K562 (cell line): ENCODE data around the gene RBM44. TPM values are rescaled to one million over a fixed set of nuclear protein-coding genes. Genes with fewer than 3 reads are reported as not detected.

Experiments used
- ATAC-seq: fragments of 200-7000 bp; cut with Tn5 transposase; 3 replicates; pipeline ENCODE4 v1.9.1; 2020; ENCODE audit warnings: moderate library complexity
- BruUV-seq: library from RNA; stranded (reverse); fragments of 400-500 nt; replicated peaks from 2 replicates; lab custom pipeline; 2021; lab: Mats Ljungman, UMichigan
- CTCF ChIA-PET: fragments of 300-600 bp; formaldehyde crosslinking; extraction: SDS; loops from one replicate; lab custom pipeline; 2021; ENCODE audit warnings: low intra/inter-chr PET ratio; lab: Yijun Ruan, JAX
- POLR2A ChIA-PET: fragments of 300-600, 350-650 bp; sonication (Branson Sonifier 250); formaldehyde crosslinking; extraction: SDS; loops from one replicate; lab custom pipeline; 2021; ENCODE audit warnings: antibody characterized with exemption, inconsistent platforms; lab: Yijun Ruan, JAX
- DNase-seq, 4 experiments: peaks; one replicate each; pipeline versions ENCODE4 v3.0.0 to v3.0.0-alpha.2; 2011 to 2018; ENCODE audit warnings: low spot score in 3 of 4, mixed read lengths in 3 of 4; ENCODE audit errors: extremely low read depth in 1 of 4
- FAIRE-seq: peaks from 2 replicates; lab custom pipeline; 2011; peaks lifted over from hg19 to GRCh38; lab: Jason Lieb, UNC
- H2AFZ ChIP-seq: 2 replicates; pipeline ENCODE4 v1.6.0; 2011; ENCODE audit warnings: low read depth, low read length, control low read depth, inconsistent platforms
- H3K27ac ChIP-seq: fragments of 200-600 bp; 3 replicates; pipeline ENCODE4 v1.8.0; 2011; ENCODE audit warnings: low read depth, mild to moderate bottlenecking, control low read depth, inconsistent platforms, low read length, moderate library complexity, mixed read lengths; ENCODE audit errors: extremely low read depth
- H3K27me3 ChIP-seq, 2 experiments: fragments of 300-600 bp in 1 of 2; 2 replicates in 1 of 2; 3 replicates in 1 of 2; pipeline versions ENCODE4 v1.6.0 to v1.8.0; 2011; ENCODE audit warnings: inconsistent platforms in 2 of 2, low read length in 2 of 2, mild to moderate bottlenecking in 1 of 2, mixed read lengths in 1 of 2, moderate library complexity in 1 of 2; ENCODE audit not compliant: control insufficient read depth in 2 of 2, insufficient read depth in 2 of 2
- H3K36me3 ChIP-seq: fragments of 300-600 bp; 3 replicates; pipeline ENCODE4 v1.8.0; 2011; ENCODE audit warnings: mild to moderate bottlenecking, low read length, inconsistent platforms; ENCODE audit not compliant: control insufficient read depth, insufficient read depth
- H3K4me1 ChIP-seq, 2 experiments: fragments of 200-600 bp in 1 of 2; replicated peaks in 1 of 2; 2 replicates in 1 of 2; 3 replicates in 1 of 2; pipeline versions ENCODE4 v1.5.1 to v1.8.0; 2011; ENCODE audit warnings: inconsistent platforms in 2 of 2, low read length in 2 of 2, mild to moderate bottlenecking in 1 of 2, mixed read lengths in 1 of 2, moderate library complexity in 1 of 2; ENCODE audit not compliant: control insufficient read depth in 2 of 2, insufficient read depth in 2 of 2
- H3K4me2 ChIP-seq: 2 replicates; pipeline ENCODE4 v1.6.1; 2011; ENCODE audit warnings: low read length, control low read depth, inconsistent platforms, mixed read lengths; ENCODE audit not compliant: insufficient read depth
- H3K4me3 ChIP-seq: fragments of 200-600 bp; sonication (generic), shearing (Covaris generic); 2 replicates; pipeline ENCODE4 v1.5.1; 2016; ENCODE audit warnings: control low read depth, inconsistent platforms
- H3K79me2 ChIP-seq: fragments of 200-600 bp; 3 replicates; pipeline ENCODE4 v1.8.0; 2011; ENCODE audit warnings: low read length, inconsistent platforms; ENCODE audit not compliant: control insufficient read depth, insufficient read depth
- H3K9ac ChIP-seq, 2 experiments: 2 replicates each; pipeline versions ENCODE4 v1.6.0 to v1.6.1; 2011; ENCODE audit warnings: low read depth in 2 of 2, low read length in 2 of 2, control low read depth in 1 of 2, inconsistent platforms in 1 of 2, mild to moderate bottlenecking in 1 of 2, mixed read lengths in 1 of 2; ENCODE audit not compliant: insufficient read depth in 1 of 2
- H3K9me1 ChIP-seq: one replicate; pipeline ENCODE4 v1.6.0; 2011; ENCODE audit warnings: inconsistent platforms, mild to moderate bottlenecking, low read length, moderate library complexity; ENCODE audit not compliant: control insufficient read depth, insufficient read depth
- H3K9me3 ChIP-seq: replicated peaks from 2 replicates; pipeline ENCODE4 v1.5.1; 2011; ENCODE audit warnings: low read depth, low read length, inconsistent platforms; ENCODE audit not compliant: control insufficient read depth, insufficient read depth
- H4K20me1 ChIP-seq: replicated peaks from 2 replicates; pipeline ENCODE4 v1.6.1; 2011; ENCODE audit warnings: low read length, inconsistent platforms, mixed read lengths; ENCODE audit not compliant: control insufficient read depth, insufficient read depth
- CHAMP1 ChIP-seq: fragments of 450-650 bp; IDR thresholded peaks from 2 replicates; pipeline ENCODE4 v1.6.1; 2016; ENCODE audit warnings: mild to moderate bottlenecking
- DLX4 ChIP-seq: fragments of 250-450 bp; sonication (Bioruptor Pico); IDR thresholded peaks from 2 replicates; pipeline ENCODE4 v1.6.1; 2021; ENCODE audit warnings: mild to moderate bottlenecking
- E2F6 ChIP-seq, 2 experiments: IDR thresholded peaks; 2 replicates each; pipeline ENCODE4 v1.6.1; 2011; ENCODE audit warnings: borderline replicate concordance in 1 of 2, control low read depth in 1 of 2, low read depth in 1 of 2, low read length in 1 of 2, mild to moderate bottlenecking in 1 of 2, mixed read lengths in 1 of 2, moderate library complexity in 1 of 2; ENCODE audit not compliant: insufficient read depth in 1 of 2, insufficient read length in 1 of 2, poor library complexity in 1 of 2, severe bottlenecking in 1 of 2; ENCODE audit errors: extremely low read depth in 1 of 2
- EGR1 ChIP-seq: fragments of 450-650 bp; conservative IDR thresholded peaks from 2 replicates; pipeline ENCODE4 v1.6.1; 2017; ENCODE audit warnings: mild to moderate bottlenecking
- NFIX ChIP-seq: fragments of 250-450 bp; sonication (Bioruptor Pico); IDR thresholded peaks from 2 replicates; pipeline ENCODE4 v1.4.0; 2020; ENCODE audit warnings: low read depth, mild to moderate bottlenecking, moderate library complexity
- NUFIP1 ChIP-seq: fragments of 450-650 bp; IDR thresholded peaks from 2 replicates; pipeline ENCODE4 v1.6.1; 2018; ENCODE audit not compliant: partially characterized antibody
- PTTG1 ChIP-seq: fragments of 450-650 bp; IDR thresholded peaks from 2 replicates; pipeline ENCODE4 v1.6.1; 2016; ENCODE audit warnings: low read depth, mild to moderate bottlenecking, missing genetic modification characterization, missing compliant biosample characterization
- SMAD3 ChIP-seq: fragments of 450-650 bp; formaldehyde crosslinking; conservative IDR thresholded peaks from 2 replicates; pipeline ENCODE4 v1.4.0; 2020; ENCODE audit warnings: mild to moderate bottlenecking
- SMARCC2 ChIP-seq: fragments of 450-650 bp; IDR thresholded peaks from 2 replicates; pipeline ENCODE4 v1.6.1; 2017; ENCODE audit warnings: antibody characterized with exemption, moderate library complexity, mild to moderate bottlenecking, low read depth
- SNAPC5 ChIP-seq: fragments of 250-450 bp; sonication (Bioruptor Pico); IDR thresholded peaks from 2 replicates; pipeline ENCODE4 v1.8.0; 2021; ENCODE audit warnings: moderate library complexity, mild to moderate bottlenecking, inconsistent platforms
- STAG1 ChIP-seq: sonication (generic); formaldehyde crosslinking; IDR thresholded peaks from 2 replicates; pipeline ENCODE4 v1.5.0; 2020; ENCODE audit warnings: missing genetic modification reagents, borderline replicate concordance
- THRA ChIP-seq: fragments of 450-650 bp; IDR thresholded peaks from 2 replicates; pipeline ENCODE4 v1.6.1; 2017; ENCODE audit warnings: mild to moderate bottlenecking, moderate library complexity
- U2AF1 ChIP-seq: fragments of 200-400 bp; formaldehyde crosslinking; optimal IDR thresholded peaks from 2 replicates; pipeline ENCODE3; 2017; ENCODE audit warnings: mild to moderate bottlenecking, low read depth, low read length, moderate library complexity
- ZNF699 ChIP-seq: fragments of 250-450 bp; sonication (Bioruptor Pico); IDR thresholded peaks from 2 replicates; pipeline ENCODE4 v1.8.0; 2021; ENCODE audit warnings: mild to moderate bottlenecking, moderate library complexity; ENCODE audit not compliant: insufficient replicate concordance
- WGBS: fragments of 100-300 bp; shearing (Covaris generic); methylation state at CpG from one replicate; pipeline ENCODE4 v1.1.6; 2016; ENCODE audit warnings: low coverage, mixed read lengths; ENCODE audit not compliant: insufficient coverage; ENCODE audit errors: missing lambda C conversion rate; 5-methylcytosine and 5-hydroxymethylcytosine counted together
- in situ Hi-C: fragments of 300-500 bp; cut with MboI; formaldehyde crosslinking; loops from 4 replicates; pipeline ENCODE4 v1.15.0; 2018; ENCODE audit warnings: inconsistent platforms, mixed read lengths
- intact Hi-C: fragments of 100-400 bp; cut with micrococcal nuclease; formaldehyde crosslinking; loops from 2 replicates; pipeline ENCODE4 v1.14.2; 2022
- polyA plus RNA-seq, 8 experiments: library from polyadenylated mRNA; depleted of rRNA in 4 of 8; stranded (reverse) in 5 of 8; unstranded in 3 of 8; fragments of >200 nt; fragmentation: Nextera tagmentation in 2 of 8; fragmentation: Illumina TruSeq in 1 of 8; extraction: Ambion mirVana in 2 of 8; extraction: Trizol in 1 of 8; gene quantifications; 2 replicates each; pipeline versions ENCODE4 v1.2.1 to v1.2.3, GENCODE V29; 2011 to 2014; ENCODE audit warnings: inconsistent platforms in 1 of 8, missing spikeins in 1 of 8
- total RNA-seq, 7 experiments: library from RNA; depleted of rRNA in 6 of 7; stranded (reverse); fragments of >200 nt in 6 of 7; fragmentation: Illumina TruSeq in 2 of 7; extraction: Trizol in 2 of 7; gene quantifications; 2 replicates each; pipeline versions ENCODE4 v1.2.1 to v1.2.3, GENCODE V29; 2011 to 2021; ENCODE audit warnings: low replicate concordance in 1 of 7

RBM44 gene
- total and polyA plus RNA-seq, 9 of the 15 experiments (the other 6 are each of a cell fraction or from before 2014, with no cell fraction given), result 0.04 to 0.25 (median 0.13) TPM

GRCh38 chr2:237759176-237759575 lies 39.4 kb upstream of the RBM44 start:
- in situ Hi-C loops, result no loop called here
- peaks cover 42% of the 10 kb centered on the region; the same call in 2 of the 3 replicates for H3K36me3 ChIP-seq
- no peaks in the 10 kb centered on the region for H3K79me2 ChIP-seq
- H3K27ac ChIP-seq, result no peak overlapping the region
- TF ChIP-seq NFIX (CRISPR knock-in tag), result no peak
- TF ChIP-seq STAG1 (CRISPR knock-in tag), result no peak
- no peak for TF ChIP-seq EGR1
- no peak for TF ChIP-seq CHAMP1
- no peak for TF ChIP-seq SMARCC2
- TF ChIP-seq NUFIP1, result no peak
- TF ChIP-seq E2F6 (IDR thresholded peaks at IDR 0.05; ENCODE audit: borderline replicate concordance in 1 of 2, extremely low read depth in 1 of 2, insufficient read depth in 1 of 2, insufficient read length in 1 of 2, low read depth in 1 of 2, low read length in 1 of 2, poor library complexity in 1 of 2, severe bottlenecking in 1 of 2), result no peak
- no peak for TF ChIP-seq DLX4 (CRISPR knock-in tag)
- TF ChIP-seq SNAPC5 (CRISPR knock-in tag), result no peak
- no peak for TF ChIP-seq U2AF1
- no peak for TF ChIP-seq SMAD3 (CRISPR knock-in tag)
- TF ChIP-seq ZNF699 (CRISPR knock-in tag), result no peak
- TF ChIP-seq PTTG1 (tag), result no peak
- no peak for TF ChIP-seq THRA
- TF ChIP-seq, all 486 proteins: peak for 0
- H3K9me3 ChIP-seq, result no peaks in the 10 kb centered on the region
- intact Hi-C loops, result no loop called here
- CTCF ChIA-PET, result no interaction called here
- BruUV-seq, result no TSS peak
- no peaks in the 10 kb centered on the region for H4K20me1 ChIP-seq
- H3K4me1 ChIP-seq, result no peaks in the 10 kb centered on the region
- H3K4me3 ChIP-seq, result no peak overlapping the region
- no peak for ATAC-seq
- no peak for FAIRE-seq
- 91% methylated on average over 7 of the region's 10 CpGs for WGBS
- H3K27me3 ChIP-seq, result no peaks in the 10 kb centered on the region
- no peak overlapping the region for H3K4me2 ChIP-seq
- POLR2A ChIA-PET, result no interaction called here
- no peaks in the 10 kb centered on the region for H3K9me1 ChIP-seq
- no peak for DNase-seq
- no peak overlapping the region for H3K9ac ChIP-seq
- no peak overlapping the region for H2AFZ ChIP-seq
